Colonic mucosa (tissue), 4 donors: ENCODE results near the gene CRELD1. TPM values are rescaled to one million over a fixed set of nuclear protein-coding genes. Genes with fewer than 3 reads are reported as not detected.

Source experiments
- DNase-seq: peaks from one replicate; pipeline ENCODE4 v3.0.0-alpha.2; 2020
- H3K27ac ChIP-seq: fragments of 200-600 bp; one replicate; pipeline ENCODE4 v1.8.0; 2021
- H3K27me3 ChIP-seq: fragments of 200-600 bp; one replicate; pipeline ENCODE4 v1.8.0; 2021
- H3K36me3 ChIP-seq: fragments of 200-600 bp; one replicate; pipeline ENCODE4 v1.8.0; 2021
- H3K4me1 ChIP-seq: fragments of 200-600 bp; one replicate; pipeline ENCODE4 v1.8.0; 2021; ENCODE audit warnings: mild to moderate bottlenecking
- H3K4me3 ChIP-seq: fragments of 200-600 bp; one replicate; pipeline ENCODE4 v1.8.0; 2021
- H3K9ac ChIP-seq, 2 donors: one replicate each; pipeline ENCODE4 v1.7.0; 2013; ENCODE audit warnings: control low read depth in 2 of 2, low read depth in 2 of 2, low read length in 2 of 2
- H3K9me3 ChIP-seq: fragments of 200-600 bp; one replicate; pipeline ENCODE4 v1.8.0; 2021
- CTCF ChIP-seq: fragments of 200-600 bp; IDR thresholded peaks from one replicate; pipeline ENCODE4 v1.8.0; 2022; ENCODE audit warnings: antibody characterized with exemption, mild to moderate bottlenecking
- intact Hi-C: fragments of 100-400 bp; cut with DNase I; formaldehyde crosslinking; loops from one replicate; pipeline ENCODE4 v1.14.1; 2022
- total RNA-seq, 2 donors: library from RNA; stranded (reverse); fragmentation: NEBNext Ultra II Directional in 1 of 2; extraction: Animal tissue kit (Norgen Biotek cat#: 25700) in 1 of 2; gene quantifications; one replicate each; pipeline ENCODE4 v1.2.1, GENCODE V29; 2021
- donor health status: healthy.
- donor health status: DM: no; HTN: no; CAD: no.
- donor health status: DM: no; HTN: no; CAD: no.

CRELD1 gene
- total RNA-seq, 2 donors from 2014 or later = 23.3 to 40.4 TPM

- H3K27me3 ChIP-seq = no peaks in the 10 kb centered on the region
- DNase-seq = no peak
- H3K9ac ChIP-seq = no peak overlapping the region
- no peak overlapping the region for H3K27ac ChIP-seq
- intact Hi-C loops = no loop called here
- no peaks in the 10 kb centered on the region for H3K36me3 ChIP-seq
- H3K4me3 ChIP-seq = no peak overlapping the region
- TF ChIP-seq CTCF = no peak
- peaks cover 5% of the 10 kb centered on the region for H3K4me1 ChIP-seq
- no peaks in the 10 kb centered on the region for H3K9me3 ChIP-seq
These were observed 17.5 kb downstream of the CRELD1 start for GRCh38 chr3:9951126-9951525.

- Histone ChIP-seq H3K27ac (no peak overlapping the region), H3K9ac (peak overlapping the region in 1 of 2 donors; percentile 69), H3K9me3 (no peaks in the 10 kb centered on the region), H3K4me3 (peak overlapping the region; percentile 39), H3K27me3 (no peaks in the 10 kb centered on the region), H3K36me3 (no peaks in the 10 kb centered on the region), H3K4me1 (peaks cover 5% of the 10 kb centered on the region)
- intact Hi-C loops = no loop called here
- no peak for TF ChIP-seq CTCF
- DNase-seq = no peak
These were observed 17.9 kb downstream of the CRELD1 start for GRCh38 chr3:9951598-9951961.

- no peak for DNase-seq
- intact Hi-C loops = no loop called here
- Histone ChIP-seq H3K4me3 (peak within 1 kb of the TSS; percentile 39), H3K9ac (peak within 1 kb of the TSS in 1 of 2 donors; percentile 69), H3K27me3 (no peaks in the 10 kb centered on the region), H3K4me1 (peaks cover 5% of the 10 kb centered on the region), H3K36me3 (no peaks in the 10 kb centered on the region), H3K9me3 (no peaks in the 10 kb centered on the region), H3K27ac (no peak within 1 kb of the TSS)
- no peak for TF ChIP-seq CTCF
These were observed 18.6 kb downstream of the CRELD1 start, which contains the start of gene PRRT3 for GRCh38 chr3:9951962-9952805. TSS of gene PRRT3 (minus strand) at chr3:9952408. CDS start at chr3:9950115, 2,293 bp downstream.

- no peak for DNase-seq
- H3K27ac ChIP-seq = no peak overlapping the region
- no peak overlapping the region for H3K9ac ChIP-seq
- no peak for TF ChIP-seq CTCF
- intact Hi-C loops = no loop called here
- peaks cover 5% of the 10 kb centered on the region for H3K4me1 ChIP-seq
- no peaks in the 10 kb centered on the region for H3K9me3 ChIP-seq
- H3K4me3 ChIP-seq = no peak overlapping the region
- no peaks in the 10 kb centered on the region for H3K36me3 ChIP-seq
- H3K27me3 ChIP-seq = no peaks in the 10 kb centered on the region
These were observed 21.5 kb downstream of the CRELD1 start for GRCh38 chr3:9955067-9955502.

- Histone ChIP-seq H3K4me3 (no peak overlapping the region), H3K36me3 (no peaks in the 10 kb centered on the region), H3K4me1 (peaks cover 5% of the 10 kb centered on the region), H3K9me3 (no peaks in the 10 kb centered on the region), H3K9ac (no peak overlapping the region), H3K27ac (no peak overlapping the region), H3K27me3 (no peaks in the 10 kb centered on the region)
- intact Hi-C loops = no loop called here
- TF ChIP-seq CTCF = no peak
- no peak for DNase-seq
These were observed 22.1 kb downstream of the CRELD1 start for GRCh38 chr3:9955611-9956352.
